Activated CD8-positive, alpha-beta T cell treated with anti-CD3 and anti-CD28 coated beads, Interleukin-2, amount 10 ng/mL, durations not matched to agents 7 days and 5 days (primary cell): ENCODE data around the gene BCAR1. TPM values are rescaled to one million over a fixed set of nuclear protein-coding genes. Genes with fewer than 3 reads are reported as not detected.

Experiments used
- ATAC-seq: fragments of 150-1000 bp; cut with Tn5 transposase; one replicate; pipeline ENCODE4 v1.10.0; 2021; ENCODE audit warnings: moderate library complexity
- CTCF ChIA-PET: fragments of 350-600 bp; sonication (Branson Sonifier 250); formaldehyde crosslinking; loops from one replicate; lab custom pipeline; 2021; ENCODE audit warnings: antibody characterized with exemption; lab: Charles Lee
- POLR2A ChIA-PET: fragments of 350-600 bp; sonication (Branson Sonifier 250); formaldehyde crosslinking; loops from one replicate; lab custom pipeline; 2021; ENCODE audit warnings: antibody characterized with exemption; lab: Charles Lee
- DNase-seq: peaks from one replicate; pipeline ENCODE4 v3.0.0-alpha.2; 2020
- H3K27ac Mint-ChIP-seq: one replicate; pipeline ENCODE4 v1.8.0; 2021; ENCODE audit warnings: mild to moderate bottlenecking, mixed read lengths
- H3K27me3 Mint-ChIP-seq: one replicate; pipeline ENCODE4 v1.8.0; 2021; ENCODE audit warnings: low read depth, mixed read lengths
- H3K36me3 Mint-ChIP-seq: one replicate; pipeline ENCODE4 v1.8.0; 2021; ENCODE audit warnings: low read depth, mixed read lengths
- H3K4me1 Mint-ChIP-seq: one replicate; pipeline ENCODE4 v1.8.0; 2021; ENCODE audit warnings: low read depth, mixed read lengths
- H3K4me3 Mint-ChIP-seq: one replicate; pipeline ENCODE4 v1.8.0; 2021; ENCODE audit warnings: mild to moderate bottlenecking, mixed read lengths
- H3K9me3 Mint-ChIP-seq: one replicate; pipeline ENCODE4 v1.8.0; 2022; ENCODE audit warnings: mixed read lengths; ENCODE audit not compliant: insufficient read depth
- total RNA-seq, 2 experiments: library from RNA; stranded (reverse); gene quantifications; one replicate each; pipeline ENCODE4 v1.2.3, GENCODE V29; 2021

BCAR1 gene
- total RNA-seq, 2 experiments from 2014 or later: 0.08 TPM; not detected in 1

GRCh38 chr16:75203096-75203495 is 48.3 kb downstream of the BCAR1 start:
- peaks cover 21% of the 10 kb centered on the region for H3K4me1 Mint-ChIP-seq
- H3K27me3 Mint-ChIP-seq: peaks cover 12% of the 10 kb centered on the region
- CTCF ChIA-PET: interaction anchor here (1.2 to 6.6 kb wide), 3 partner anchors 17 to 262 kb away, joined by 3 to 63 read pairs (median 11); partner anchors contain the start of gene CTRB1
- DNase-seq: no peak
- H3K36me3 Mint-ChIP-seq: no peaks in the 10 kb centered on the region
- no peak for ATAC-seq
- no peak overlapping the region for H3K27ac Mint-ChIP-seq
- POLR2A ChIA-PET: interaction anchor here (0.6 kb wide), 1 partner anchor 15 kb away, joined by 3 read pairs; no protein-coding TSS in a partner anchor
- H3K4me3 Mint-ChIP-seq: no peak overlapping the region
- H3K9me3 Mint-ChIP-seq: no peaks in the 10 kb centered on the region

GRCh38 chr16:75202069-75202590 is 49.3 kb downstream of the BCAR1 start:
- H3K4me1 Mint-ChIP-seq: peaks cover 25% of the 10 kb centered on the region
- ChIA-PET CTCF (interaction anchor here (0.8 to 6.6 kb wide), 5 partner anchors 18 to 203 kb away, joined by 3 to 63 read pairs (median 11); partner anchors contain the start of gene CTRB1), POLR2A (no interaction called here)
- peaks cover 20% of the 10 kb centered on the region for H3K27me3 Mint-ChIP-seq
- no peak overlapping the region for H3K27ac Mint-ChIP-seq
- H3K4me3 Mint-ChIP-seq: no peak overlapping the region
- DNase-seq: no peak
- no peak for ATAC-seq
- no peaks in the 10 kb centered on the region for H3K36me3 Mint-ChIP-seq
- H3K9me3 Mint-ChIP-seq: no peaks in the 10 kb centered on the region

- H3K27me3 Mint-ChIP-seq: peaks cover 24% of the 10 kb centered on the region
- ChIA-PET CTCF (interaction anchor here (0.6 to 6.6 kb wide), 17 partner anchors 8 to 335 kb away, joined by 3 to 63 read pairs (median 7); partner anchors contain the start of gene CTRB1), POLR2A (no interaction called here)
- no peak for ATAC-seq
- H3K4me1 Mint-ChIP-seq: peaks cover 25% of the 10 kb centered on the region
- H3K9me3 Mint-ChIP-seq: no peaks in the 10 kb centered on the region
- H3K4me3 Mint-ChIP-seq: no peak overlapping the region
- H3K27ac Mint-ChIP-seq: no peak overlapping the region
- no peaks in the 10 kb centered on the region for H3K36me3 Mint-ChIP-seq
- DNase-seq: no peak
Measured at GRCh38 chr16:75198135-75198600, 53.3 kb downstream of the BCAR1 start.

- no peak overlapping the region for H3K4me3 Mint-ChIP-seq
- CTCF ChIA-PET: interaction anchor here (0.6 to 4.6 kb wide), 12 partner anchors 16 to 335 kb away, joined by 3 to 46 read pairs (median 5); no protein-coding TSS in a partner anchor
- H3K27ac Mint-ChIP-seq: no peak overlapping the region
- DNase-seq (no peak), ATAC-seq (no peak)
- H3K36me3 Mint-ChIP-seq: no peaks in the 10 kb centered on the region
- peaks cover 25% of the 10 kb centered on the region for H3K4me1 Mint-ChIP-seq
- no peaks in the 10 kb centered on the region for H3K9me3 Mint-ChIP-seq
- H3K27me3 Mint-ChIP-seq: peaks cover 24% of the 10 kb centered on the region
- POLR2A ChIA-PET: no interaction called here
Measured at GRCh38 chr16:75197522-75198134, 53.8 kb downstream of the BCAR1 start.

- Mint-ChIP-seq H3K9me3 (no peaks in the 10 kb centered on the region), H3K27me3 (peaks cover 24% of the 10 kb centered on the region), H3K4me1 (peaks cover 23% of the 10 kb centered on the region), H3K27ac (no peak overlapping the region), H3K36me3 (no peaks in the 10 kb centered on the region), H3K4me3 (no peak overlapping the region)
- DNase-seq (no peak), ATAC-seq (no peak)
- CTCF ChIA-PET: interaction anchor here (1.2 to 4.6 kb wide), 6 partner anchors 37 to 268 kb away, joined by 4 to 46 read pairs (median 5); no protein-coding TSS in a partner anchor
- POLR2A ChIA-PET: interaction anchor here (0.9 kb wide), 1 partner anchor 14 kb away, joined by 3 read pairs; no protein-coding TSS in a partner anchor
Measured at GRCh38 chr16:75196836-75197235, 54.6 kb downstream of the BCAR1 start.

- ATAC-seq: no peak
- Mint-ChIP-seq H3K27me3 (peaks cover 24% of the 10 kb centered on the region), H3K27ac (no peak overlapping the region), H3K4me3 (no peak overlapping the region), H3K9me3 (no peaks in the 10 kb centered on the region), H3K4me1 (peaks cover 18% of the 10 kb centered on the region), H3K36me3 (no peaks in the 10 kb centered on the region)
- CTCF ChIA-PET: interaction anchor here (1.2 to 4.6 kb wide), 6 partner anchors 37 to 269 kb away, joined by 4 to 46 read pairs (median 5); no protein-coding TSS in a partner anchor
- no peak for DNase-seq
- POLR2A ChIA-PET: interaction anchor here (0.9 kb wide), 1 partner anchor 14 kb away, joined by 3 read pairs; no protein-coding TSS in a partner anchor
Measured at GRCh38 chr16:75195811-75196790, 55.3 kb downstream of the BCAR1 start.

- Mint-ChIP-seq H3K4me3 (no peak overlapping the region), H3K36me3 (no peaks in the 10 kb centered on the region), H3K27ac (no peak overlapping the region), H3K27me3 (peaks cover 17% of the 10 kb centered on the region), H3K4me1 (peaks cover 8% of the 10 kb centered on the region), H3K9me3 (no peaks in the 10 kb centered on the region)
- ChIA-PET CTCF (no interaction called here), POLR2A (no interaction called here)
- DNase-seq (no peak), ATAC-seq (no peak)
Measured at GRCh38 chr16:75193730-75194444, 57.5 kb downstream of the BCAR1 start.

GRCh38 chr16:75193265-75193650 is 58.2 kb downstream of the BCAR1 start:
- CTCF ChIA-PET: no interaction called here
- no peak for ATAC-seq
- Mint-ChIP-seq H3K36me3 (no peaks in the 10 kb centered on the region), H3K9me3 (no peaks in the 10 kb centered on the region), H3K4me1 (peaks cover 5% of the 10 kb centered on the region), H3K4me3 (no peak overlapping the region), H3K27ac (no peak overlapping the region), H3K27me3 (peaks cover 13% of the 10 kb centered on the region)
- DNase-seq: no peak
- POLR2A ChIA-PET: no interaction called here

GRCh38 chr16:75192606-75193264 is 58.7 kb downstream of the BCAR1 start:
- peaks cover 2% of the 10 kb centered on the region for H3K4me1 Mint-ChIP-seq
- H3K9me3 Mint-ChIP-seq: no peaks in the 10 kb centered on the region
- ATAC-seq (no peak), DNase-seq (no peak)
- no peak overlapping the region for H3K4me3 Mint-ChIP-seq
- POLR2A ChIA-PET: no interaction called here
- peaks cover 8% of the 10 kb centered on the region for H3K27me3 Mint-ChIP-seq
- CTCF ChIA-PET: no interaction called here
- H3K36me3 Mint-ChIP-seq: no peaks in the 10 kb centered on the region
- no peak overlapping the region for H3K27ac Mint-ChIP-seq

GRCh38 chr16:75189638-75190245 is 61.7 kb downstream of the BCAR1 start:
- Mint-ChIP-seq H3K27me3 (no peaks in the 10 kb centered on the region), H3K27ac (no peak overlapping the region), H3K4me3 (no peak overlapping the region), H3K9me3 (no peaks in the 10 kb centered on the region), H3K4me1 (no peaks in the 10 kb centered on the region), H3K36me3 (no peaks in the 10 kb centered on the region)
- no peak for DNase-seq
- ChIA-PET CTCF (interaction anchor here (1.5 kb wide), 1 partner anchor 10 kb away, joined by 7 read pairs; no protein-coding TSS in a partner anchor), POLR2A (no interaction called here)
- ATAC-seq: no peak
